Fibroblast of mammary gland (primary cell): Measurements from ENCODE around the gene COA5.
"Not testable (repeated sequence)": the region's sequence is repeated elsewhere in the genome, so short reads cannot be mapped to it uniquely, and the experiment has no call there.

Experiments
- DNase-seq: peaks from one replicate; pipeline ENCODE4 v3.0.0-alpha.2; 2010; ENCODE audit warnings: low read depth
- H3K4me3 ChIP-seq: 2 replicates; pipeline ENCODE4 v1.5.1; 2011; ENCODE audit warnings: low read depth, mild to moderate bottlenecking, low read length, moderate library complexity; ENCODE audit not compliant: control insufficient read depth
- CTCF ChIP-seq: conservative IDR thresholded peaks from 2 replicates; pipeline ENCODE4 v1.5.1; 2011; ENCODE audit warnings: low read depth, low read length, inconsistent platforms; ENCODE audit not compliant: control insufficient read depth, insufficient read depth

The COA5 gene

GRCh38 chr2:98607104-98607503 lies 1.2 kb downstream of the COA5 start:
- no peak for TF ChIP-seq CTCF
- peak overlapping the region; percentile 85 for H3K4me3 ChIP-seq
- DNase-seq = no peak

- TF ChIP-seq CTCF = no peak
- no peak for DNase-seq
- no peak overlapping the region for H3K4me3 ChIP-seq
Observed at GRCh38 chr2:98606431-98606830, 1.9 kb downstream of the COA5 start.

- no peak for TF ChIP-seq CTCF
- DNase-seq = no peak
- no peak overlapping the region for H3K4me3 ChIP-seq
Observed at GRCh38 chr2:98605076-98605475, 3.2 kb downstream of the COA5 start.

GRCh38 chr2:98604547-98604946 lies 3.8 kb downstream of the COA5 start:
- TF ChIP-seq CTCF = no peak
- no peak overlapping the region for H3K4me3 ChIP-seq
- peak; percentile 35 for DNase-seq

- DNase-seq = peak; percentile 56
- TF ChIP-seq CTCF = peak; percentile 68
- no peak overlapping the region for H3K4me3 ChIP-seq
Observed at GRCh38 chr2:98601532-98602132, 6.7 kb downstream of the COA5 start.

- DNase-seq = peak; percentile 86
- no peak for TF ChIP-seq CTCF
- H3K4me3 ChIP-seq = no peak overlapping the region
Observed at GRCh38 chr2:98598781-98599428, 9.4 kb downstream of the COA5 start.

GRCh38 chr2:98594665-98595064 lies 13.6 kb downstream of the COA5 start:
- not testable (repeated sequence) for H3K4me3 ChIP-seq, DNase-seq
